Activated naive CD4-positive, alpha-beta T cell treated with anti-CD3 and anti-CD28 coated beads, Interleukin-2, amount 10 ng/mL, durations not matched to agents 7 days and 5 days (primary cell): ENCODE data around the gene KRTAP5-1.

Experiments used
- CTCF ChIA-PET: fragments of 350-600 bp; sonication (Branson Sonifier 250); formaldehyde crosslinking; loops from one replicate; lab custom pipeline; 2021; ENCODE audit warnings: antibody characterized with exemption; lab: Charles Lee
- DNase-seq: peaks from one replicate; pipeline ENCODE4 v3.0.0-alpha.2; 2020
- H3K27ac Mint-ChIP-seq: one replicate; pipeline ENCODE4 v1.8.0; 2021; ENCODE audit warnings: mild to moderate bottlenecking, moderate library complexity, mixed read lengths
- H3K27me3 Mint-ChIP-seq: one replicate; pipeline ENCODE4 v1.8.0; 2021; ENCODE audit warnings: mild to moderate bottlenecking, mixed read lengths
- H3K36me3 Mint-ChIP-seq: one replicate; pipeline ENCODE4 v1.8.0; 2021; ENCODE audit warnings: mixed read lengths
- H3K4me1 Mint-ChIP-seq: one replicate; pipeline ENCODE4 v1.8.0; 2021; ENCODE audit warnings: mixed read lengths
- H3K4me3 Mint-ChIP-seq: one replicate; pipeline ENCODE4 v1.8.0; 2021; ENCODE audit warnings: mild to moderate bottlenecking, moderate library complexity, mixed read lengths
- H3K9me3 Mint-ChIP-seq: one replicate; pipeline ENCODE4 v1.8.0; 2021; ENCODE audit warnings: mixed read lengths

Gene KRTAP5-1

DNA sequence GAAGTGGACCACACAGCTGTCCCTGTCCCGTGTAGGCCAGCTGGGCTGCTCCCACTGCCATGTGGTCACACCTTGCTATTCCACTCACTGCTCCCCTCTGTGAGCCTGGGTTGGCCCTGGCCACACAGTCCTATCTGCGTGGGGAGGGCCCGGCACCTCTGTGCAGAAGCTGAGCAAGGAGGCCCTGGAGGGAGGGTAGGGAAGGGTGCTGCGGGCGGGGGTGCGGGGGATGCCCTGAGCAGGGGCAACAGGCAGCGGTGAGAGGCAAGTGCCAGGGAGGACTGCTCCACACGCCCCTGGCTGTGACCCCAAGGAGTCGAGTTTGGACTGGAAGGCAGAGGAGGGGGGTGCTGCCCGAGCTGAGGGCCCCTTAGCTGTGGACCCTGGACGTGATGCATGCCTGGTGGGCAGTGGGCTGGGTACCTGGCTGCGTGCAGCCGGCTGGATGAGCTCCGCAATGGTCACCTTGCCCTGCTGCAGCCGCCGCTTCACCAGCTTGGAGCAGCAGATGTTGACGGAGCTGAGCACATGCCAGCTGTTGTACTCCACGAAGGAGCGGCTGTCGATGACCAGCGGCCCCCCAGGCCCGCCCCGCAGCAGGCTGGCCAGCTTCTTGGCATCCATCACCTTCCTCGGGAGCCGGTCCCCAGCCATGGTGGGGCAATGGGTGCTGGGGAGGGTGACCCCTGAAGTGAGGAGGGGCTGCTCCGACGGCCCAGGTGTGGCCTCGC, 19.7 kb downstream of the KRTAP5-1 start:
- H3K36me3 Mint-ChIP-seq, result no peaks in the 10 kb centered on the region
- CTCF ChIA-PET, result interaction anchor here (0.5 to 2.1 kb wide), 4 partner anchors 9 to 911 kb away, joined by 3 to 11 read pairs (median 4); no protein-coding TSS in a partner anchor
- H3K27me3 Mint-ChIP-seq, result peaks cover 21% of the 10 kb centered on the region
- DNase-seq, result no peak
- no peaks in the 10 kb centered on the region for H3K4me1 Mint-ChIP-seq
- no peaks in the 10 kb centered on the region for H3K9me3 Mint-ChIP-seq
- H3K27ac Mint-ChIP-seq, result no peak overlapping the region
- no peak overlapping the region for H3K4me3 Mint-ChIP-seq

DNA sequence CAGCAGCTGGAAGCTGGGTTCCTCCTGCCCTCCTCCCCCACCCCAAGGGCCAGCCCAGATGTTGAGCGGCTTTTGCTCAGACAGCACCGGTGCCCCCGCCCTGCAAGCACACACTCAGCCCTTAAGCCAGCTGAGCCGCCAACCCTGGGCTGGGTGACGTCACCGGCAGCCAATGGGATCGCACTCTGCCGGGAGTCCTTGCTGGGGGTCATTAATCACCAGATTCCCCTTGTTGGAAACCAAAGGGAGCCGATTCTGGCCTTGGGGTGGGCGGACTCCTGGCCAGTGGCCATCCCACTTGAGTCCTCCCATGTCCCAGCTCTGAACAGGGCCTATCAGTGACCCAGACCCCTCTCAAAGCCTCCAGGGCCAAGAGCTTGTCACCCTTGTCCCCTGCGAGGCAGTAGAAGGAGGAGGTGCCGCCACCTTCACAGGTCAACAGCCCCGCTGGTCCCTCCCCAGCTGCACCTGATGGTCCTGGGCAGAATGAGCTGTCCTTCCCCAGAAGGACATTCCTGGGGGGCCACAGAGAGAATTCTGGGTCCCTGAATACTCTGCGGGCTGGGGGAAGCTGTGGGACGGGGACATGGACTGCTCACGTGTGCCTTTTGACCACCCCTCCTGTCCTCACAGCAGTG, 20.4 kb downstream of the KRTAP5-1 start:
- Mint-ChIP-seq H3K4me3 (no peak overlapping the region), H3K27me3 (peaks cover 14% of the 10 kb centered on the region), H3K9me3 (no peaks in the 10 kb centered on the region), H3K4me1 (no peaks in the 10 kb centered on the region), H3K36me3 (no peaks in the 10 kb centered on the region), H3K27ac (no peak overlapping the region)
- DNase-seq, result no peak
- CTCF ChIA-PET, result interaction anchor here (0.7 to 2.1 kb wide), 2 partner anchors 10 to 18 kb away, joined by 4 to 11 read pairs; no protein-coding TSS in a partner anchor

DNA sequence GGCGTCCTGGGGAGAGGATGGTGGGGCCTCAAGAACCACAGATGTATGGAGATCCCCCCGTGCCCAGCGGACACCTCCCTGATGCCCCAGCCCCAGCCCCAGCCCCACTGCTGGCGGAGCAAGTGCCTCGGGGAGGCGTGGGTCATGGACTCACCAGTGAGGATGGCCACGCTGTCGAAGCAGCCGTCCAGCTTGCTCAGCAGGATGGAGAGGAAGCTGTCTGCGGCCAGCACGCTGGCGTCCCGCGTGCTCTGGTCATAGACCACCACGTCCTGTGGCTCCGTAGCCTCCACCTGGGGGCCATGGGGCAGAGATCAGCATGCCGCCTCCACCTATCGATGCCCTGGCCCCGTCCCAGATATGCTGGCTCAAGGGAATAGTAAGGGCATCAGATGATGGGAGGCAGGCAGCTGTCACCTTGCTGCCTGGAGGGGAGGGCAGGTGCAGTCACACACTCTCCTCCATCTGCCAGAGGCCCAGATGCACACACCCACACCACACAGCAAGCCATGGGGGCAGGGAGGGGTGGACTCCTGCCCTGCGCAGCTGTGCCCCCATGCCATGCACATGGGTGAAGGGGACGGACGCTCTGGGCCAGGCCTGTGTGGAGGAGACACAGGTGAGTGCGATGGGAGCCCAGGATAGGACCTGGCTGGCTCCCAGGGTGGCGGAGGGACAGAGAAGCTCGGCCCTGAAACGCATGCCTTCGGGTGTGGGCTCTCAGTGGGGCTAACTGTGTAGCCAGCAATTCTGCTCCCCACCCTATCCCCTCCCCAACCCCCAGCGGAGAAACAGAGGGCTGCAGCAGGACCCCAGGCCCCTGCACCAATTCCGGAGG, 21.2 kb downstream of the KRTAP5-1 start:
- Mint-ChIP-seq H3K9me3 (no peaks in the 10 kb centered on the region), H3K36me3 (no peaks in the 10 kb centered on the region), H3K27ac (no peak overlapping the region), H3K4me3 (no peak overlapping the region), H3K27me3 (peaks cover 6% of the 10 kb centered on the region), H3K4me1 (no peaks in the 10 kb centered on the region)
- DNase-seq, result no peak
- CTCF ChIA-PET, result no interaction called here

DNA sequence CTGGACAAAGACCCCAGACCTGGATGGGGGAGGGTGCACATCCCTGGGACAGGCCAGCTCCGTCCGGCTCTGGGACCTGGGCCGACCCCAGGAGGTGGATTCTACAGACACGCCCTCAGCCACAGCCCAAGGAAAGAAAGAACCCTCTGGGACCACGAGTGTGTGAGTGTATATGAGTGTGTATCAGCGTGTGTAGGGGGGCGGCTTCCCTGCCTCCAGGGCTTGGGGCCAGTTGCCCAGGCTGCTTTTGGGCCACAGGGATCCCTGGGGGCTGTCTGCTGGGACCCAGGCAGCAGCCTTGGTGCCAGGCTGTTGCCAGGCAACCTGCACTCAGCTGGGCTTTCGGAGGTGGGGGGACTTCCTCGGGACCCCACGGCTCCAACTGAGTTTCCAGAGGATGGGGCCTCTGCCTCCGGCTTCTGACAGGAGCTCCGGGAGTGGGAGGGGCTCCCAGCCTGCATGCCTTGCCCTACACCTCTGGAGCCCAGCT, 21.9 kb downstream of the KRTAP5-1 start:
- CTCF ChIA-PET, result no interaction called here
- no peak overlapping the region for H3K4me3 Mint-ChIP-seq
- H3K9me3 Mint-ChIP-seq, result no peaks in the 10 kb centered on the region
- no peaks in the 10 kb centered on the region for H3K36me3 Mint-ChIP-seq
- no peaks in the 10 kb centered on the region for H3K27me3 Mint-ChIP-seq
- H3K4me1 Mint-ChIP-seq, result no peaks in the 10 kb centered on the region
- no peak for DNase-seq
- no peak overlapping the region for H3K27ac Mint-ChIP-seq

DNA sequence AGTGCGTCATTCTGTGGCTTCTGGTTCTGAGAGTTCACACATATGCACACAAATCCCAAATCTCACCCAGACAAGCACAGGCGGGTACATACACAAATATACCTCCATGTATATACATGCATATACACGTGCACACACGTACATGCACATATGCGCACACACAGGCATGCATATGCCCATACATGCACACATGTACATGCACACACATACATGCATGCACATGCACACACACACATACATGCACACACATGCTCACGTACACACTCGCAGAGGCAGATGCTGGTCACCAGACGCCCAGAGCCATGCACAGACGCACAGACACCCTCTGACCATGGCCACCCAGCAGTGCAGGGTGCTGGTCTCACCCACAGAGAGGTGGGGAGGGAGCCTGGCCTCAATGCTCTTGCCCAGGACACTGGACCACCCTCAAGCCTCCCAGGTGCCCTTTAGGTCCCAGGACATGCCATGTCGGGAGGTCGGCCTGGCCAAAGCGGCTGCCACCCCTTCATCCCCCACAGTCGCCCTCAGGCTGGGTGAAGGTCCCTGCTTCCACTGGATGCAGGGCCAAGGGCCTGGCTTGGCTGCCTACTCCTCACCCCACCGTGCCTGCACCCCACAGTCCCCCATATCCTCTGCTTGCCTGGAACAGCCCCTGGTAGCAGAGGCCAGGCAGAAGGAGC, 22.5 kb downstream of the KRTAP5-1 start:
- Mint-ChIP-seq H3K9me3 (no peaks in the 10 kb centered on the region), H3K4me3 (no peak overlapping the region), H3K4me1 (no peaks in the 10 kb centered on the region), H3K27ac (no peak overlapping the region), H3K27me3 (no peaks in the 10 kb centered on the region), H3K36me3 (no peaks in the 10 kb centered on the region)
- CTCF ChIA-PET, result no interaction called here
- no peak for DNase-seq

DNA sequence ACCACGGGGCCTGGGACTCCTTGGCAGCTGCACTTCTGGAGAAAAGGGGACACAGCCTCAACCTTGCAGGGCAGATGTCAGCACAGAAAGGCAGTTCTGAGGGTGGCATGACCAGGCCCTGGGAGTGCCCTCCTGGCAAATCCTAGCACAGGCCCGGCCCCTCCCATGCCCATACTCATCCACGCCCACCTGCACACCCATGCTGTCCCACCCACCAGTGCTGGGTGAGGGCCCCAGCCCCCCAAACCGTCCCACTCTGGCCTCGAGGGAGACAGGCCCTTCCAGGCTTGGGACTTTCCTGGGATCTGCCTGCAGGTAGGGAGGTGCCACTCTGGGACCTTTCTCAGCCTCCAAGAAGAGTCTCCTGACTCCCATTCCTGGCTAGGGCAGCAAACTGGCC, 23.1 kb downstream of the KRTAP5-1 start:
- no peaks in the 10 kb centered on the region for H3K4me1 Mint-ChIP-seq
- no peaks in the 10 kb centered on the region for H3K36me3 Mint-ChIP-seq
- no peaks in the 10 kb centered on the region for H3K9me3 Mint-ChIP-seq
- no peaks in the 10 kb centered on the region for H3K27me3 Mint-ChIP-seq
- DNase-seq, result no peak
- no peak overlapping the region for H3K4me3 Mint-ChIP-seq
- H3K27ac Mint-ChIP-seq, result no peak overlapping the region
- CTCF ChIA-PET, result no interaction called here

DNA sequence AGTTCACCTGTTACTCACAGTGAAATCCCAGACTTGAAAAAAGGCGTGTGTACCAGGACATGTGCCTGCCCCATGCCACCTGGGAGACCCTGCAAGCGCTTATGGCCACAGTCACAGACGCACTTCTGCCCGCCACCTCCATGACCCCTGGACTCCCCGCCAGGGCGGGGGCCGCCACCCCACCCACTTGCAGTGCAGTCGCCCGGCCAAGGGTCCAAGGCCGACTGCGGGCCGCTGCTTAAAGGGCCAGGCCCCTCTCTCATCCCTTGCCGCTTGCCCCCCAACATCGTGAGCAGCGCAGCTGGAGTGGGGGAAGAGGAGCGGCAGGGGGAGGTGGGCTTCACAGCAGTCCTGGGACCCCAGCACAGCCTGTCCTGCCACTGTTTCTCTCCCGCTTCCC, 23.8 kb downstream of the KRTAP5-1 start:
- no peaks in the 10 kb centered on the region for H3K27me3 Mint-ChIP-seq
- no peaks in the 10 kb centered on the region for H3K36me3 Mint-ChIP-seq
- H3K4me1 Mint-ChIP-seq, result no peaks in the 10 kb centered on the region
- H3K4me3 Mint-ChIP-seq, result no peak overlapping the region
- H3K27ac Mint-ChIP-seq, result no peak overlapping the region
- DNase-seq, result no peak
- H3K9me3 Mint-ChIP-seq, result no peaks in the 10 kb centered on the region
- CTCF ChIA-PET, result no interaction called here

DNA sequence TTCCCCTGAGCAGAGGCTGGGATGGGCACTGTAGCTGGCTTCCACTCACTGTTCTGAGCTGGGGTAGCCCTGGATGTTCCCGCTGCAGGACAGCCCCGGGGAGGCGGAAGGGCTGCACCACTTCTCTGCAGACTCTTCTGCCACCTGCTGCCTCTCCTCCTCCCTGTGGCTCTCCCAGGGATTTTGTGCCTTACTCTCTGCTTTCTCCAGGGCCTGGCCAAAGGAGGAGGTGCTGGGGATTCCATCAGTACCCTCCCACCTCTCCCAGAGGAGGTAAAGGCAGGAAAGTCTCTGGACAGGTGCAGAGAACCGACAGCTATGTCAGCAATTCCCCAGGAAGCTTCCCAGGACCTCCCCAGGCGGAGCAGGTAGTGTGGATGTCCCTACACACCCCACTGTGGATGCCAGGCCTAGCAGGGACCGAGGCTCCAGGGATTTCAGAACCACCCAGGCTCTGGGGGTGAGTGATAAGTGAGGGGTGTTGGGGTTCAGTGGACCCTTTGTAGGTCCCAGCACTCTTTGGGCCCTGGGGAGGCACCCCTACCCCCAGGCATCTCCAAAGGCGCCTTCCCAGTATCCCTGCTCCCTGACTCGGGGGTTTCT, 24.3 kb downstream of the KRTAP5-1 start:
- CTCF ChIA-PET, result no interaction called here
- no peaks in the 10 kb centered on the region for H3K27me3 Mint-ChIP-seq
- H3K4me3 Mint-ChIP-seq, result no peak overlapping the region
- H3K4me1 Mint-ChIP-seq, result no peaks in the 10 kb centered on the region
- no peak overlapping the region for H3K27ac Mint-ChIP-seq
- no peaks in the 10 kb centered on the region for H3K9me3 Mint-ChIP-seq
- no peak for DNase-seq
- H3K36me3 Mint-ChIP-seq, result no peaks in the 10 kb centered on the region

DNA sequence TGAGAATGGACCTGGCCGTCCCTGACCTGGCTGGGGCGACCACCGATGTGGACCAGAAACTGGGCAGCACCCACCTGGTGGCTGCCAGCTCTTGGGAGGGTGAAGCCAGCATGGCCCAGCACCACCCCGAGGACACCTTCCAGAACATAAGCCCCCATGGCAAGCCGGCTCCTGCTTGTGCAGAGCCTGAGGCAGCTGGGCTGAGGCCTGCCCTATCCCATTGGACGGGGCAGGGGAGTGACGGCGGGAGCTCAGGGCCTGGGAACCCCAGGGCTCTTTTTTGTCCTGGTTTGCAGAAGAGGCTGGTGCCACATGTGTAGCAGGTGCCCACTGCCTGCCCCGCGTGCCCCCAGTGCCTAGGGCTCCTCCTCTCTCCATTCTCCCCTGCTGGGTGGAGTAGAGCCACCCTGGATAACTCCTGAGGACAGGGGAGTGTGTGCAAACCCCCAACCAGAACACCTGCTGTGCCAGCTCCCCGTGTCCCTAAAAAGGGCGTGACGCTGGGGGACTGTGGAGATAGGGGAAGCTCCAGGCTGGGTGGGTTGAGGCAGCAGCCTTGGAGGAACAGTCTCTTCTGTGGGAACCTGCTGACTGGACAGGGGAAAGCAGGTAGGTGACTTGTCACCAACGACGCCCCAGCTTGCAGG, 25.0 kb downstream of the KRTAP5-1 start:
- H3K36me3 Mint-ChIP-seq, result no peaks in the 10 kb centered on the region
- H3K27ac Mint-ChIP-seq, result no peak overlapping the region
- no peak overlapping the region for H3K4me3 Mint-ChIP-seq
- CTCF ChIA-PET, result no interaction called here
- no peaks in the 10 kb centered on the region for H3K9me3 Mint-ChIP-seq
- H3K4me1 Mint-ChIP-seq, result no peaks in the 10 kb centered on the region
- H3K27me3 Mint-ChIP-seq, result no peaks in the 10 kb centered on the region
- no peak for DNase-seq

DNA sequence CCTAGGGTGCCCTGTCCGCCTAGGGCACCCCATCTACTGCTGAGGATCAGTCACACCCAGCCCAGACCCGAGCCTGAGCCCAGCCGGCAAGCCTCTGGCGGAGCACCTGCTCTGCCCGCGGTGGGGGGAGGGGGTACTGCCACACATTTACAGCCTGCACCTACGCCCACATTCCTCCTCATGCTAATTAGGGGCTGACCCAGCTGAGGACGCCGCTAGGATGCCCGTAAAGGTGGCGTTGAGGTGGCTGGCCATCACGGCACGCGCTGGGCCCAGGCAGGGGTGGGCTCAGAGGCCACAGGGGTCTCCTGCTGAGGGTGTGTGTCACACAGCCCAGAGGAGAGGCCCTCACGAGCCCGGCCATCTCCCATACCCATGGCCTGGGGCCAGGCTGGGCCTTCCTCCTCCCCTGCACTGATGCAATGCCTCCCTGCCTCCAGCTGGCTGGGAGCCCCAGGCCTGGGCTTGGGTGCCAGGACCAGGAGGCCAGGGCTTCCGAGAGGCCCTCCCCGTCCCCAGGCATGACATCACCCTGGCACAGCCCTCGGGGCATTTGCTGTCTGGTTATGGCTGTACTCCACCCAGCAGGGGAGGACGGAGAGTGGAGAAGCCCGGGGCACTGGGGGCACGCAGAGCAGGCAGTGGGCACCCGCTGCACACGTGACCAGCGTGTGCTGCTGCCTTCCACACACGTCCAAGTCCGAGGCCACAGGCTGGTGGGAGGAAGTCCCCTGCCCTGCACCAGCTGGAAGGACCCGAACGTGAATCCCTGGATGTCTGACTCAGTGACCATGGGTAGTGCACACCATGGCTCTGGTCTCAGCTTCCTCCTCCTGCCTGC, 25.8 kb downstream of the KRTAP5-1 start:
- H3K27ac Mint-ChIP-seq, result no peak overlapping the region
- H3K36me3 Mint-ChIP-seq, result no peaks in the 10 kb centered on the region
- DNase-seq, result no peak
- no peaks in the 10 kb centered on the region for H3K9me3 Mint-ChIP-seq
- no peaks in the 10 kb centered on the region for H3K4me1 Mint-ChIP-seq
- no peak overlapping the region for H3K4me3 Mint-ChIP-seq
- CTCF ChIA-PET, result no interaction called here
- no peaks in the 10 kb centered on the region for H3K27me3 Mint-ChIP-seq

DNA sequence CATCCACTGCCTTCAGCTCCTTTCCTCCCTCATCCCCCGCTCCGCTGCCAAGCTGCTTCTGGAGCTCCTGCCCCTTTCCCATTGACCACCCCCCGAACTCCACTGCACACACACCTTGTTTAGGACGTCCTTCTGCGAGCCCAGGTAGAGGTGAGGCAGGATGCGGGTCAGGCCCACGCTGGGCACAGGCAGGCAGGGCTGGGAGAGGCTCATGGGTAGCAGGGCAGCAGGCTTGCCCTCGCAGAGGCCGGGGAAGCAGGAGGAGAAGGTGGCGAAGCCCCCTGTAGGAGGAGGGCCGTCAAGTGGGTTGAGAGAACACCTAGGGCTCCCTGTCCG, 26.3 kb downstream of the KRTAP5-1 start:
- H3K27ac Mint-ChIP-seq, result no peak overlapping the region
- H3K4me1 Mint-ChIP-seq, result no peaks in the 10 kb centered on the region
- no peaks in the 10 kb centered on the region for H3K36me3 Mint-ChIP-seq
- DNase-seq, result no peak
- H3K4me3 Mint-ChIP-seq, result no peak overlapping the region
- no peaks in the 10 kb centered on the region for H3K9me3 Mint-ChIP-seq
- H3K27me3 Mint-ChIP-seq, result peaks cover 1% of the 10 kb centered on the region
- CTCF ChIA-PET, result no interaction called here

DNA sequence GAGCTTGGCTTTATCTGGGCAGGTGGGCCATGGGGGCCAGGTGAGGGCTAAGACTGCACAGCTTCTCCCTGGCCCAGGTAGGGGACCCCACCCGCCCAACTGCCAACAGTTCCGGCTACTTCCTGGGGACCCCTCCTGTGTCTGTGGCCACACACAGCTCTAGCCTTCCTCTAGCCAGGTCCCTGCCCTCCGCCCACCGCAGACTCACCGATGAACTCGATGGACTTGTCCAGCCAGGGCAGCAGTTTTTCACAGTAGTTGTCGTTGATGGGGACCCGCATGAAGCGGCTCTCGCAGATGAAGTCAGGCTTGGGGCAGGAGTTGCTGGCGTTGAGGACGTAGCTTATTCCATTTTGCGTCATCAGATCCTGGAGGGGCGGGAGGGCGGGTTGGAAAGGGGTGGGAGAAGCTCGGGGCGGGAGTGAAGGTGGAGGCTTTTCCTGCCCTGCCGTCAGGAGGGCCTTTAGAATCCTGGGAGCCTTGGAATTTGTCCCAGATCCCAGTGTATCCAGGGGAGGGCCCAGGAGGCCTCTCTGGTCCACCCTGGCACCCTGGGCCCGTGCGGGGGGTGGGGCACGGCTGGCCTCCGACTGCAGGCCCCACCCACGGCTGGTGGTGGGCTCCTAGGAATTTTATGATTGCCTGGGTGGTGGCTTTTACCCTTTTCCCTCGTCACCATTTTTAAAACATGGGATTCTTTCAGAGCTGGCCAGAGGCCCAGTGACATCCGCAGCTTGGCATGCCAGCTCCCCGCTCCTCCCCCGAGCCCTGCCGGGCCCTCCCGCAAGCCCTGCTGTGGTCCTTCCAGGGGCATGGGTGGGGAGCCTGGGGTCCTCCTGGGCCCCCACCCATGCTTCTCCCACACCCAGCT, 26.9 kb downstream of the KRTAP5-1 start:
- no peaks in the 10 kb centered on the region for H3K9me3 Mint-ChIP-seq
- H3K27me3 Mint-ChIP-seq, result peaks cover 7% of the 10 kb centered on the region
- DNase-seq, result no peak
- no peaks in the 10 kb centered on the region for H3K36me3 Mint-ChIP-seq
- H3K27ac Mint-ChIP-seq, result no peak overlapping the region
- CTCF ChIA-PET, result no interaction called here
- no peak overlapping the region for H3K4me3 Mint-ChIP-seq
- no peaks in the 10 kb centered on the region for H3K4me1 Mint-ChIP-seq
